ENCODE measurements around the gene CD55. TPM values are rescaled to one million over a fixed set of nuclear protein-coding genes. Genes with fewer than 3 reads are reported as not detected.
A peak's percentile ranks its signal among the peaks of the same experiment; 100 is the strongest.

CD55 gene
- total RNA-seq, 1 donor from 2014 or later = 356 TPM

DNA sequence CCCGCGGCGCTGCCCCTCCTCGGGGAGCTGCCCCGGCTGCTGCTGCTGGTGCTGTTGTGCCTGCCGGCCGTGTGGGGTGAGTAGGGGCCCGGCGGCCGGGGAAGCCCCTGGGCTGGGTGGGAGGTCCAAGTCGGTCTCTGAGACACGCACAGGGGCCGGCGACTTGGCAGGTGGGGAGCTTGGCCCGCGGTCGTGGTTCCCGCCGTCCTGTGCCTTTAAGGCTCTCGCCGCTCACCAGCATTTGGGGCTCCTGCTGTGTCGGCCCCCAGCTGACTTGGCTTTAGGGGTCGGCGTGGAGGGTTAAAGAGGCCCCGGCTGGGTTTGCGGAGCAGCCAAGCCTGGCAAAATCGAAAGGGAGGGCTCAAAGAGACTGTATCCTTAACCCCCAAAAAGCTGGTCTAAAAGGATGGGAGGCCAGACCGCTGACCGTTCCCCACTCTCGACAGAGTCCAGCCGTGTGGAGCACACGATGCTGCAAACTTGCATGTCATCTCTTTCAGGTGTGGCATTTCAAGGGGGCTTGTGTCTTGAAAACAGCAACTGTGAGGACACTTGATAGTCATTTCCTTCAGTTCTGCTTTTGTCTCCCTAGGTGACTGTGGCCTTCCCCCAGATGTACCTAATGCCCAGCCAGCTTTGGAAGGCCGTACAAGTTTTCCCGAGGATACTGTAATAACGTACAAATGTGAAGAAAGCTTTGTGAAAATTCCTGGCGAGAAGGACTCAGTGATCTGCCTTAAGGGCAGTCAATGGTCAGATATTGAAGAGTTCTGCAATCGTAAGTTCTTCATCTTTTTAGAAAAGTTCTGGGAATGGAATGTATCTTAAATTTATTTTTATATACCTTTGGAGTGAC lies 540 bp downstream of the CD55 start:
- no peak for DNase-seq
- Histone ChIP-seq H3K9me3 (no peaks in the 10 kb centered on the region), H3K27ac (peak overlapping the region; percentile 98), H3K36me3 (peaks cover 31% of the 10 kb centered on the region), H3K4me3 (peak overlapping the region; percentile 71), H3K27me3 (ENCODE audit: low read depth) (no peaks in the 10 kb centered on the region), H3K4me1 (peaks cover 39% of the 10 kb centered on the region)
- TF ChIP-seq, protein P1, sequence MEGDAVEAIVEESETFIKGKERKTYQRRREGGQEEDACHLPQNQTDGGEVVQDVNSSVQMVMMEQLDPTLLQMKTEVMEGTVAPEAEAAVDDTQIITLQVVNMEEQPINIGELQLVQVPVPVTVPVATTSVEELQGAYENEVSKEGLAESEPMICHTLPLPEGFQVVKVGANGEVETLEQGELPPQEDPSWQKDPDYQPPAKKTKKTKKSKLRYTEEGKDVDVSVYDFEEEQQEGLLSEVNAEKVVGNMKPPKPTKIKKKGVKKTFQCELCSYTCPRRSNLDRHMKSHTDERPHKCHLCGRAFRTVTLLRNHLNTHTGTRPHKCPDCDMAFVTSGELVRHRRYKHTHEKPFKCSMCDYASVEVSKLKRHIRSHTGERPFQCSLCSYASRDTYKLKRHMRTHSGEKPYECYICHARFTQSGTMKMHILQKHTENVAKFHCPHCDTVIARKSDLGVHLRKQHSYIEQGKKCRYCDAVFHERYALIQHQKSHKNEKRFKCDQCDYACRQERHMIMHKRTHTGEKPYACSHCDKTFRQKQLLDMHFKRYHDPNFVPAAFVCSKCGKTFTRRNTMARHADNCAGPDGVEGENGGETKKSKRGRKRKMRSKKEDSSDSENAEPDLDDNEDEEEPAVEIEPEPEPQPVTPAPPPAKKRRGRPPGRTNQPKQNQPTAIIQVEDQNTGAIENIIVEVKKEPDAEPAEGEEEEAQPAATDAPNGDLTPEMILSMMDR (IDR thresholded peaks at IDR 0.05) = no peak
- intact Hi-C loops (cut with DNase I) = no loop called here
- peak; percentile 28 for ATAC-seq

- intact Hi-C loops (cut with DNase I) = no loop called here
- peak overlapping the region; percentile 98 for H3K27ac ChIP-seq
- peak overlapping the region; percentile 71 for H3K4me3 ChIP-seq
- no peak for DNase-seq
- ATAC-seq = no peak
- peaks cover 47% of the 10 kb centered on the region for H3K36me3 ChIP-seq
- H3K9me3 ChIP-seq = no peaks in the 10 kb centered on the region
- H3K27me3 ChIP-seq (ENCODE audit: low read depth) = no peaks in the 10 kb centered on the region
- H3K4me1 ChIP-seq = peaks cover 26% of the 10 kb centered on the region
- TF ChIP-seq, protein P1 (IDR thresholded peaks at IDR 0.05) = no peak
Measured at GRCh38 chr1:207323425-207324225, 2.1 kb downstream of the CD55 start.

DNA sequence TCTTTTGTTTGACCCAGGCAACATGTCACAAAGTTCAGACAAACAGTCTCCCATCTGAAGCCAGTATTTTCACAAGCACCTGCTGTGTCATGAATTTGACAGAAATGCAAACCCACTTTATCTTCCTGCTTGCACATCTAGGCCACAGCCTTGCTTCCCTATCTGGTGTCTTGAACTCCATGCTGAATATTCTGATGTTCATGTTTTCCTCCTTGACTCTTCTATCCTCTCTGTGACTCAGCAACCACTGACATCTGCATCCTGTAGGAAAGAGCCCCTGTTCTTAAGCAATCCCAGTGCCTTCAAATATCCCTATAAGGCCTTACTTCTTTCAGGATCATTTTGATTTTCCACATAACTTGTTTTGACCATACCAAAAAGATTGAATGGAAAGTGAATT lies 6.5 kb downstream of the CD55 start:
- Histone ChIP-seq H3K36me3 (peaks cover 83% of the 10 kb centered on the region), H3K27ac (no peak overlapping the region), H3K4me3 (no peak overlapping the region), H3K4me1 (peaks cover 25% of the 10 kb centered on the region), H3K27me3 (ENCODE audit: low read depth) (no peaks in the 10 kb centered on the region), H3K9me3 (no peaks in the 10 kb centered on the region)
- TF ChIP-seq, protein P1 (IDR thresholded peaks at IDR 0.05) = no peak
- DNase-seq = no peak
- peak in 1 of 2 donors; percentile 25 for ATAC-seq
- intact Hi-C loops (cut with DNase I) = no loop called here

DNA sequence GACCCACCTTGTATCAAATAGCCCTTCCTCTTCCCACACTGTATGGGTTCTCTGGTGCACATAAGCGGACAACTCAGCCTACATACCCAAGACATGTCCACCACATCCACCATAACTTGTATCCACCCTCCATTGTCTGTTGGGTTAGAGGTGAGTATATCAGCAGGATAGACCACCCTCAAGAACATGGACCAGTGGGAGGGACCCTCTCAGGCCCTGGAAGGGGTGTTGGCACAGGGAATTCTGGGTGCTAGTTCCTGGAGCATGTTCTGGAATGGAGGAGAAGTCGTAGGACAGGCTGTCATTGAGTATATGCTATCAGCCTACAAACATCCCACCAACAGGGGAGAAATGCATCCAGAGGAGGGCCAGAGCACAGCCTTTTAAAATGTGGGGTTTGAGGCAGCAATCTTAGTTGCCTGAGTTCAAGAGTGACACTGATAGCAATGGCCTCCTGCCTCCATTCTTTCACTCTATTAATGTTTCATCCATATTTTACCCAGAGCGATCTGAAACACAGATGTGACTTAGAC lies 7.5 kb downstream of the CD55 start:
- Histone ChIP-seq H3K27ac (no peak overlapping the region), H3K9me3 (no peaks in the 10 kb centered on the region), H3K27me3 (ENCODE audit: low read depth) (no peaks in the 10 kb centered on the region), H3K36me3 (peaks cover 85% of the 10 kb centered on the region), H3K4me1 (peaks cover 24% of the 10 kb centered on the region), H3K4me3 (peak overlapping the region; percentile 7)
- no peak for DNase-seq
- intact Hi-C loops (cut with DNase I) = no loop called here
- ATAC-seq = peak; percentile 10 to 39
- TF ChIP-seq, protein P1 (IDR thresholded peaks at IDR 0.05) = no peak

- Histone ChIP-seq H3K4me3 (peak overlapping the region; percentile 7), H3K36me3 (peaks cover 80% of the 10 kb centered on the region), H3K9me3 (no peaks in the 10 kb centered on the region), H3K27ac (no peak overlapping the region), H3K4me1 (peaks cover 19% of the 10 kb centered on the region), H3K27me3 (ENCODE audit: low read depth) (no peaks in the 10 kb centered on the region)
- no peak for DNase-seq
- intact Hi-C loops (cut with DNase I) = no loop called here
- TF ChIP-seq, protein P1 (IDR thresholded peaks at IDR 0.05) = no peak
- no peak for ATAC-seq
Measured at GRCh38 chr1:207329469-207329868, 8.0 kb downstream of the CD55 start.
